Thyroid gland (tissue), 4 donors: ENCODE data around the gene CCDC89. TPM values are rescaled to one million over a fixed set of nuclear protein-coding genes. Genes with fewer than 3 reads are reported as not detected.

Source experiments
- DNase-seq, 2 donors: peaks; one replicate each; pipeline ENCODE4 v3.0.0-alpha.2; 2019
- H3K27ac ChIP-seq, 3 donors: fragments of 200-600 bp; sonication (generic); 1 replicate in 2 of 3; 2 replicates in 1 of 3; pipeline ENCODE4 v1.5.1; 2016 to 2019; ENCODE audit warnings: mild to moderate bottlenecking in 1 of 3, moderate library complexity in 1 of 3
- H3K27me3 ChIP-seq: fragments of 200-600 bp; sonication (generic); one replicate; pipeline ENCODE4 v1.5.1; 2019
- H3K36me3 ChIP-seq, 2 donors: fragments of 200-600 bp; sonication (generic); one replicate each; pipeline ENCODE4 v1.5.1; 2016 to 2019
- H3K4me1 ChIP-seq, 2 donors: fragments of 200-600 bp; sonication (generic); one replicate each; pipeline ENCODE4 v1.5.1; 2017 to 2019
- H3K4me3 ChIP-seq, 3 donors: fragments of 200-600 bp; sonication (generic); replicated peaks in 1 of 3; 1 replicate in 2 of 3; 2 replicates in 1 of 3; pipeline ENCODE4 v1.5.1; 2016; ENCODE audit warnings: mild to moderate bottlenecking in 1 of 3
- H3K9me3 ChIP-seq: fragments of 200-600 bp; sonication (generic); one replicate; pipeline ENCODE4 v1.5.1; 2017
- CTCF ChIP-seq, 6 experiments: fragments of 200-600 bp in 3 of 6; fragments of 450-650 bp in 3 of 6; sonication (generic) in 3 of 6; IDR thresholded peaks; one replicate each; pipeline ENCODE4 v1.5.1; 2016 to 2019; ENCODE audit warnings: antibody characterized with exemption in 6 of 6, mild to moderate bottlenecking in 2 of 6, inconsistent platforms in 1 of 6, moderate library complexity in 1 of 6
- POLR2A ChIP-seq, 2 donors: fragments of 450-650 bp; IDR thresholded peaks; one replicate each; pipeline ENCODE4 v1.6.1; 2017; ENCODE audit warnings: antibody characterized with exemption in 2 of 2, mild to moderate bottlenecking in 2 of 2, moderate library complexity in 1 of 2
- WGBS, 2 donors: methylation state at CpG; one replicate each; pipeline ENCODE4 v1.1.5; 2017; 5-methylcytosine and 5-hydroxymethylcytosine counted together
- intact Hi-C: fragments of 100-400 bp; cut with DNase I; formaldehyde crosslinking; loops from one replicate; pipeline ENCODE4 v1.15.1; 2023
- total RNA-seq, 4 donors: library from RNA; depleted of rRNA; stranded (reverse); fragments of >200 nt; gene quantifications; one replicate each; pipeline ENCODE4 v1.2.3, GENCODE V29; 2016

CCDC89 gene
- total RNA-seq, 4 donors from 2014 or later: 0.33 to 2.2 (median 0.40) TPM; not detected in 1

GRCh38 chr11:85718126-85718943, 32.3 kb upstream of the CCDC89 start:
- H3K27ac ChIP-seq: peak overlapping the region in 1 of 3 donors; percentile 4
- H3K4me3 ChIP-seq: no peak overlapping the region
- no peaks in the 10 kb centered on the region for H3K36me3 ChIP-seq
- H3K9me3 ChIP-seq: no peaks in the 10 kb centered on the region
- intact Hi-C loops: no loop called here
- WGBS, 2 donors: 64 to 70% methylated on average over 7 of the region's 7 CpGs
- H3K27me3 ChIP-seq: no peaks in the 10 kb centered on the region
- TF ChIP-seq POLR2A (IDR thresholded peaks at IDR 0.05) (no peak), CTCF (IDR thresholded peaks at IDR 0.05) (no peak)
- no peak for DNase-seq
- H3K4me1 ChIP-seq: no peaks in the 10 kb centered on the region

DNA sequence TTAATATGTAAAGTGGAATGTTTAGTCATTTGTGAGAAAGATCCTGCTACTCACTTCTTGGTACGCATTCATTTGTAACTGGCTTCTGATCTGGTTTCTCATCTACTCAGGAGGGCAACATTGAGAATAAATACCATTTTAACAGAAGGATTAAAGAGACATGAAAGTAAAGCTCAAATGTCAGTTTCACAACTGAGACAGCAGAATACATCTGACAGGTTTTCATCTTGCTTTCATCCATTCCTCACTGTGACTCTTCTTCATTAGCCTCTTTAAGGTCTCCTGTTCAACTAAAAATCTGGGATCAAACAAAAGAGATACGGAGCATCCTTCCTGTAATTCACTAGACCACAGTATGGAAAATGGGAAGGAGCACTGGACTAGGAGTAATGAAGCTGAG, 31.4 kb upstream of the CCDC89 start:
- no peak overlapping the region for H3K27ac ChIP-seq
- no peaks in the 10 kb centered on the region for H3K27me3 ChIP-seq
- WGBS, 2 donors: 87 to 97% methylated on average over 2 of the region's 2 CpGs
- no peak overlapping the region for H3K4me3 ChIP-seq
- no peak for TF ChIP-seq CTCF (IDR thresholded peaks at IDR 0.05)
- no peak for TF ChIP-seq POLR2A (IDR thresholded peaks at IDR 0.05)
- H3K9me3 ChIP-seq: no peaks in the 10 kb centered on the region
- H3K36me3 ChIP-seq: no peaks in the 10 kb centered on the region
- H3K4me1 ChIP-seq: no peaks in the 10 kb centered on the region
- intact Hi-C loops: no loop called here
- no peak for DNase-seq

- no peak overlapping the region for H3K4me3 ChIP-seq
- DNase-seq: no peak
- no peak for TF ChIP-seq POLR2A (IDR thresholded peaks at IDR 0.05)
- TF ChIP-seq CTCF (IDR thresholded peaks at IDR 0.05): no peak
- no peak overlapping the region for H3K27ac ChIP-seq
- H3K27me3 ChIP-seq: no peaks in the 10 kb centered on the region
- 91 to 95% methylated on average over 3 of the region's 3 CpGs for whole genome bisulfite sequencing, 2 donors
- intact Hi-C loops: no loop called here
- no peaks in the 10 kb centered on the region for H3K36me3 ChIP-seq
- no peaks in the 10 kb centered on the region for H3K4me1 ChIP-seq
- H3K9me3 ChIP-seq: no peaks in the 10 kb centered on the region
Observed at GRCh38 chr11:85712953-85713352, 27.0 kb upstream of the CCDC89 start.

- TF ChIP-seq POLR2A (IDR thresholded peaks at IDR 0.05): no peak
- TF ChIP-seq CTCF (IDR thresholded peaks at IDR 0.05): no peak
- no peak overlapping the region for H3K27ac ChIP-seq
- no peaks in the 10 kb centered on the region for H3K36me3 ChIP-seq
- H3K4me3 ChIP-seq: no peak overlapping the region
- no peaks in the 10 kb centered on the region for H3K4me1 ChIP-seq
- H3K27me3 ChIP-seq: no peaks in the 10 kb centered on the region
- intact Hi-C loops: no loop called here
- WGBS, 2 donors: 64 to 69% methylated on average over 5 of the region's 5 CpGs
- no peaks in the 10 kb centered on the region for H3K9me3 ChIP-seq
- no peak for DNase-seq
Observed at GRCh38 chr11:85710917-85711316, 24.9 kb upstream of the CCDC89 start.

- H3K27ac ChIP-seq: no peak overlapping the region
- H3K4me3 ChIP-seq: no peak overlapping the region
- no peaks in the 10 kb centered on the region for H3K9me3 ChIP-seq
- intact Hi-C loops: no loop called here
- WGBS, 2 donors: 86 to 92% methylated on average over 5 of the region's 5 CpGs
- no peak for DNase-seq
- peaks cover 0 to 5% of the 10 kb centered on the region in 2 donors for H3K4me1 ChIP-seq
- H3K36me3 ChIP-seq: no peaks in the 10 kb centered on the region
- TF ChIP-seq CTCF (IDR thresholded peaks at IDR 0.05): no peak
- no peak for TF ChIP-seq POLR2A (IDR thresholded peaks at IDR 0.05)
- H3K27me3 ChIP-seq: no peaks in the 10 kb centered on the region
Observed at GRCh38 chr11:85709941-85710702, 24.1 kb upstream of the CCDC89 start.
